ENCODE data around the gene HMGB1. TPM values are rescaled to one million over a fixed set of nuclear protein-coding genes. Genes with fewer than 3 reads are reported as not detected.
A peak's percentile ranks its signal among the peaks of the same experiment; 100 is the strongest.
"Not testable (repeated sequence)": the region's sequence is repeated elsewhere in the genome, so short reads cannot be mapped to it uniquely, and the experiment has no call there.

Gene HMGB1
- total RNA-seq, 2 donors from 2014 or later = 209 to 212 TPM

DNA sequence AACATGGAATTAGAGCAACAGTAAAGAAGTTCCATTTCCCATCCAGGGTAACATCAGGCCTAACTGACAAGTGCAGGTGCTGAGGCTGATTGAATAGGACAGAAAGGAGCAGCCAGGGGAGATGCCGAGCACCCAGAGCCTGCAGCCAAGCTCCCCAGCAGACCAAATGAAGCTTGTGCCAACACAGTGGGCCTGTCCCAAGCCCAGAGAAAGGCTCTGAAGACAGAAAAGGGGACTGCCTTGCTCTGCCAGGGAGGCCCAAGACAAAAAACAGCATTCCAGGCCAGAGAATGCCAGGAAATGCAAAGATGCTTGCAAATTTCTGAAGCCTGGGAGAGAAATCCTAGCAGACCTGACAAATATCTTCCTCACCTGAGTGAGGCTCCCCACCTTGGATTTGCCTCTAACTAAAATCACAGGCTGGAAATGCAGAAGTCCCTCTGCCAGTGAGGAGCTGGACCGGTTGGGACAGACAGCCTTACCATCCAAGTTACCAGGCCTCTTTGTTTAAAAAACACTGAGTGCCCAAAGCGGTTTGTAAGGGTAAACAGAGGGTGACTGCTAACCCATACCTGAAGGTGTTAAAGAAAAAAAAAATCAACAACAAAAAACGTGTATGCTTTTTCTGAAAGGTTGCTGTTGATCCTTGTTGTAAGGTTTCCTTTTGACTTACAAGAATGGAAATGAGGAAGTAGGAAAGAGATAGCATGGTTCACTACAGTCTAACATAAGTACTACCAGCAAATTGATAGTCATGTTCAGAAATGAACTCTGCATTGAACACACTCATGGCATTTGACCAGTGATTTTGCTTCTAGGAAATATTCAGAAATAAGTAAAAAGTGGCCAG is 11.8 kb upstream of the HMGB1 start:
- no peak for ATAC-seq
- intact Hi-C loops (cut with DNase I, micrococcal nuclease) = no loop called here
- DNase-seq = no peak

- DNase-seq (no peak), ATAC-seq (no peak)
- intact Hi-C loops (cut with DNase I, micrococcal nuclease) = no loop called here
Observed at GRCh38 chr13:30473675-30474074, 7.9 kb upstream of the HMGB1 start.

DNA sequence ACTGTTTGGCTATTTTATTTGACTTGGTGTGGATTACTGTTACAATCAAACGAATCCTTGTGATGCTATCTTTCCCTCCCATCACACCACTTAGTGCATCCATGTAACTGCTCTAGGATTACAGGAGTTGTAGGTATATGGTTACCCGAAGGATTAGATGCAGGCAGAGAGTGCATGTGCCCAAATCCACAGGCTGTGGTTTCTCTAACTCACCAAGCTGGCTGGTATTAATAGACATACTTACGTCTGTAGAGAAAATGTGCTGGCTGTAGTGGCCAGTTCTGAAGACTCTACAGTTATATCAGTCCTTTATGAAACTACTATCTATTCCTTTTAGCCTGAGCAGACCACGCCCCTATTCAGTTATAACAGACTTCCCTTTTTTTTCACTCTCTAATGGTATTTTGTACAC is 1.1 kb upstream of the HMGB1 start:
- no peak for ATAC-seq
- intact Hi-C loops (cut with DNase I, micrococcal nuclease) = loop anchor here in 1 of 2 donors (10.0 kb wide), 2 partner anchors 108 to 148 kb away; partner anchors contain the start of gene USPL1
- DNase-seq = no peak

GRCh38 chr13:30466358-30466714 is 600 bp upstream of the HMGB1 start:
- DNase-seq (no peak), ATAC-seq (no peak)
- intact Hi-C loops (cut with DNase I, micrococcal nuclease) = loop anchor here in 1 of 2 donors (10.0 kb wide), 2 partner anchors 108 to 148 kb away; partner anchors contain the start of gene USPL1

DNA sequence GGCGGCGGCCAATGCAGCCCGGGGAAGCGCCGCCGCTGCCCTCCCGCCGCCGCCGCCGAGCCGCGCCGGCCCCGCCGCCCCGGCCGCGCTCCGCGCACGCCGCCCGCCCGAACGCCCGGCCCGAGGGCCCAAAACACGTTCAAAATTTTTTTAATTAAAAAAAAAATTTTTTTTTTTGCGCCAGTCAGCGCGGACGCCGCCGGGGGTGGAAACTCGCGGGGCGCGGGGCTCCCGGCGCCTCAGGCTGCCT is 468 bp downstream of the HMGB1 start:
- no peak for DNase-seq
- intact Hi-C loops (cut with DNase I, micrococcal nuclease) = loop anchor here in 1 of 2 donors (10.0 kb wide), 2 partner anchors 110 to 150 kb away; partner anchors contain the start of gene USPL1
- ATAC-seq = no peak

GRCh38 chr13:30464496-30465342 is 1.0 kb downstream of the HMGB1 start:
- ATAC-seq = peak; percentile 69
- intact Hi-C loops (cut with DNase I, micrococcal nuclease) = loop anchor here in 1 of 2 donors (5.0 to 10.0 kb wide), 3 partner anchors 42 to 150 kb away; partner anchors contain the start of genes UBE2L5 and USPL1
- peak; percentile 67 to 80 for DNase-seq

DNA sequence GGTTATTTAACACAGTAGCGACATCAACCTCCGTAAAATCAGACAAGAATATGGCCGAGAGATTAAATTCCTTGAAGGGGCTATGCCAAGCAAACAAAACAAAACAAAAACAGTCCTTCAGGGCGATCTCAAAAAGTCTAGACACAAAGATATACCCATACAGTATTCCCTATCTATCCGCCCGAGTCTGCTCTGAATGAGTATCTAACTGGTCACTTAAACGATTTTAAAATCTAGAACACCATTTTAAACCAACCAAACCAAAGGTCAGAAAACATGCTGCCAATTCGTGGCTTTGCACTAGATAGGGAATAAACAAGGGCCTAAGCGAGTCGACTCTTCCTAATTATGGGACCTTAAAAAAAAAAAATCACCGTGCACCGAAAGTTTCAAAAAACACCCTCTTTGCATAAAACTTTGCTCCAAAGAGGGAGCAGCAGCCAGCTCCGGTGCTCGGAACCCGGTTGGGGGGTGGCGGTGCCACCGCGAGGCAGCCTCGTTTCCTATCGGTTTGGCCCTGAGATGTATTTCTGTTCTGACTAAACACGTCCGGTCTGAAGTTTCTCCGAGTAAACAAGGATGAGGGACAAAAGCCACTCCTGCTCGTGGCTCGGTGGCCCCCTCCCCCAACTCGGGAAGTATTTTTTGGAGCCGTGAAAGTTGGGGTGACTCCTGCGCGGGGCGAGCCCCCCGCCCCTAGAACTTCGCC is 1.8 kb downstream of the HMGB1 start:
- intact Hi-C loops (cut with DNase I, micrococcal nuclease) = loop anchor here in 1 of 2 donors (5.0 to 10.0 kb wide), 3 partner anchors 42 to 151 kb away; partner anchors contain the start of genes UBE2L5 and USPL1
- DNase-seq (peak; percentile 61 to 74), ATAC-seq (peak; percentile 35)

- ATAC-seq, DNase-seq: not testable (repeated sequence)
- intact Hi-C loops (cut with DNase I, micrococcal nuclease) = loop anchor here in 1 of 2 donors (5.0 to 10.0 kb wide), 3 partner anchors 39 to 153 kb away; partner anchors contain the start of genes UBE2L5 and USPL1
Observed at GRCh38 chr13:30461279-30462066, 4.3 kb downstream of the HMGB1 start.

DNA sequence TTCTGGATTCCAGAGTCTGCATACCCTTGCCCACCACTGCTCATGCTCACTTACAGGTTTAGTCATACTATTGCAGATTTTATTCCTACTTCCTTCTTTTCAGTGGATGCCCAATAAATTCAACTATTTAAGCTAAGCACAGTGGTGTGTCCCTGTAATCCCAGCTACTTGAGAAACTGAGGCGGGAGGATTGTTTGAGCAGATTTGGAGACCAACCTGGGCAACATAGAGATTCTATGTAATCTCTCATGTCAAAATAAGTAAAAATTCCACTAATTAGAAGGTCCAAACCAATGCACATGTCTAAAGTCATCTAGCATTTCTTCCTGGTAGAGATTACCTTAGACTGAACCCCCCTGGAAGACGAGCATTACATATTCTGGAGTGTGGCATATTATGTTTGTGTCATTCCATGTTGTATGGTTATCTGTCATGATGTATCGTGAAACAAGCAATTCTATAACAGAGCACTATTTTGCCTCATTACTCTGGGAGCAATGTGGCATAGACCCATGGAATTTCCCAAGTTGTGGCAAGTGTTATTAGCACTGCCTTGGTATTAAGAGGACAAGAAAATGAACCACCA is 8.3 kb downstream of the HMGB1 start:
- ATAC-seq = no peak
- intact Hi-C loops (cut with DNase I, micrococcal nuclease) = loop anchor here in 1 of 2 donors (10.0 kb wide), 1 partner anchor 323 kb away; no protein-coding TSS in a partner anchor
- no peak for DNase-seq

GRCh38 chr13:30456290-30456689 is 9.4 kb downstream of the HMGB1 start:
- no peak for ATAC-seq
- intact Hi-C loops (cut with DNase I, micrococcal nuclease) = loop anchor here in 1 of 2 donors (10.0 kb wide), 1 partner anchor 321 kb away; no protein-coding TSS in a partner anchor
- no peak for DNase-seq

GRCh38 chr13:30454991-30455390 is 10.7 kb downstream of the HMGB1 start:
- intact Hi-C loops (cut with DNase I, micrococcal nuclease) = loop anchor here in 1 of 2 donors (10.0 kb wide), 1 partner anchor 320 kb away; no protein-coding TSS in a partner anchor
- peak; percentile 12 for ATAC-seq
- no peak for DNase-seq

- intact Hi-C loops (cut with DNase I, micrococcal nuclease) = loop anchor here in 1 of 2 donors (10.0 kb wide), 1 partner anchor 319 kb away; no protein-coding TSS in a partner anchor
- no peak for ATAC-seq
- DNase-seq = no peak
Observed at GRCh38 chr13:30453727-30454126, 12.0 kb downstream of the HMGB1 start.

DNA sequence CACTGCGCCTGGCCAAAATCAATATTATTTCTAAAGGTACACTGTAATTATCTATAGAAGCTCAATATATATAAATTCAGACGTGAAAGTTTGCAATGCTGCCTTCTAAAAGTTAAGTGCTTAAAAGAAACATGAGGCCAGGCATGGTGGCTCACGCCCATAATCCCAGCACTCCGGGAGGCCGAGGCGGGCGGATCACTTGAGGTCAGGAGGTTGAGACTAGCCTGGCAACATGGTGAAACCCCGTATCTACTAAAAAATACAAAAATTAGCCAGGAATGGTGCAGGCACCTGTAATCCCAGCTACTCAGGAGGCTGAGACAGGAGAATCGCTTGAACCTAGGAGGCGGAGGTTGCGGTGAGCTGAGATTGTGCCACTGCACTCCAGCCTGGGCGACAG is 14.3 kb downstream of the HMGB1 start:
- ATAC-seq, DNase-seq: not testable (repeated sequence)
- intact Hi-C loops (cut with DNase I, micrococcal nuclease) = loop anchor here in 1 of 2 donors (10.0 kb wide), 1 partner anchor 317 kb away; no protein-coding TSS in a partner anchor

GRCh38 chr13:30450066-30450465 is 15.7 kb downstream of the HMGB1 start:
- ATAC-seq (no peak), DNase-seq (no peak)
- intact Hi-C loops (cut with DNase I, micrococcal nuclease) = loop anchor here in 1 of 2 donors (10.0 kb wide), 1 partner anchor 315 kb away; no protein-coding TSS in a partner anchor

DNA sequence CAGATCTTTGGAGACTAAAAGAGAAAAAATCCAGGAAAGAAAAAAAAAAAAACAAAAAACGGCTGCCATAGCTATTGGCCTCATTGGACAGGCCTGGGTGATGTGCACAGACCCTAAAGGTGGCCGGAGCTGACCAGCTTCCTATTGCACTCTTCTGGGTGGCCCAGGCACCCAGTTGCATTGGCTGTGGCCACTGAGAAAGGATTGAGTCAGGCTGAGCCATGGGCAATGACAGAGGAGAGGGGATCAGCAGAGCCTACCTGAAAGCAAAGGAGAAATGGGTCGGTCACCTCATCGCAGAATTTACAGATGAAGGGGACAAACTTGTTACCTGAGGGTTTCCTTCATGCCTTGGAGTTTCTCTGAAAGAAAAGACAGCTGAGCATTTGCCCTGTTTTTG is 17.3 kb downstream of the HMGB1 start:
- intact Hi-C loops (cut with DNase I, micrococcal nuclease) = no loop called here
- ATAC-seq = no peak
- DNase-seq = no peak

GRCh38 chr13:30446126-30446500 is 19.6 kb downstream of the HMGB1 start:
- DNase-seq (no peak), ATAC-seq (peak; percentile 66)

DNA sequence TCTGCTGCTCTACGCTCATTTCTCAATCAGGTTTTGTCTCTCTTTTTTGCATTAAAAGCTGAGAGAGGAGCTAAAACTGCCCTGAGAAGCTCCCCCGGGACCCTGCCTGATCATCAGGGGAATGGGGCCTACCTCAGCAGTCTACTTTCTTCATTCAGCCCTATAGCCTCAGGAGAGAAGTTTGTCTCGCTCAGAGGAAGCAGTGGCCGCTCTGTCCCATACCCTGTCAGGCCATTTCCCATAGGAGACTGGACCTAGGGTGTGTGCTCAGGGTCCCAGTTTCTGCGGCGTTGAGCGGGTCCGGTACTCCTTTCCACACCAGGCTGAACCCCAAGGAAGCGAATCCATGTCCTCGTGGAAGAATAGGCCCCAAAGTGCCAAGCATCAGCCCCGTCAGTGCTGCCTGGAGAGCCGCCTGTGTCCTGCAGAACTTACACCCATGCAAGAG is 21.8 kb downstream of the HMGB1 start:
- intact Hi-C loops (cut with DNase I, micrococcal nuclease) = no loop called here
- DNase-seq (no peak), ATAC-seq (no peak)

More at GRCh38 chr13:30446126-30446500, 19.6 kb downstream of the HMGB1 start:
- intact Hi-C loops (cut with DNase I, micrococcal nuclease) = no loop called here

Measured in left colon (tissue), 2 donors.